Epithelial cell of proximal tubule (primary cell): Measurements from ENCODE around the gene PRKCI. TPM values are rescaled to one million over a fixed set of nuclear protein-coding genes. Genes with fewer than 3 reads are reported as not detected.
"Not testable (repeated sequence)": the region's sequence is repeated elsewhere in the genome, so short reads cannot be mapped to it uniquely, and the experiment has no call there.

ENCODE experiments used
- DNase-seq: peaks from one replicate; pipeline ENCODE4 v3.0.0-alpha.2; 2011; ENCODE audit warnings: low read depth
- H3K4me3 ChIP-seq: 2 replicates; pipeline ENCODE4 v1.5.1; 2011; ENCODE audit warnings: low read depth, mild to moderate bottlenecking, low read length
- total RNA-seq: library from RNA; depleted of rRNA; stranded (reverse); fragments of >200 nt; gene quantifications from 2 replicates; pipeline ENCODE4 v1.2.3, GENCODE V29; 2015
- TF ChIP-seq, protein P1 (sequence below): conservative IDR thresholded peaks from 2 replicates; pipeline ENCODE4 v1.5.1; 2012; ENCODE audit warnings: low read depth, mild to moderate bottlenecking, low read length

The PRKCI gene
- total RNA-seq, 1 donor from 2014 or later, result 48.6 TPM

DNA sequence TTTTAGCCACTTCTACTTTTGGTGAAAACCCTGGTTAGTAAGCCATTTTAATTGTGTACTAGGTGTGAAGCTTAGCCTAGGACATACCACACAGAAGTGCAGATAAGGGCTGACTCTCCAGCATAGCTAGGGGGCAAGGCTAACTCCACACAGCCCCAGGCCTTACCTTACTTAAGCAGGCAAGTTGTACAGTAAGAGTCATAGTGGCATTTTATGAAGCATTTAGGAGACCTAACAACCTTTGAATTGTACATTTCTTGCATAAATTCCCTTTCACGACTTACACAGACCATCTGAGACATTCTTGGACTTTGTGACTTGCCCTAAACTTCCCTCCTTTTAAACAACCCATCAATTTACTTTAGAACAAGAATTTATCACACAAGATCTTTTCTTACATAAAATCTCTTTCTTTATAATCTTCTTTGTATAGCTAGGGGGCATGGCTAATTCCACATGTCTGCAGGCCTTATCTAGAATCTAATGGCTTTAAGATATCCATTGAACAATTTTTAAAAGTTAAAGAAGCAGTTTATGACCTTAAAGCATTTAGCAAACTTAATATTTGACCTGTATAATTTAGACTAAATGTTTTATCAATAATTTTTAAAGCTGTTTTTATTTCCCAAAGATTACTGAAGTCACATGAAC lies 116.6 kb downstream of the PRKCI start:
- no peak for DNase-seq
- TF ChIP-seq, protein P1, sequence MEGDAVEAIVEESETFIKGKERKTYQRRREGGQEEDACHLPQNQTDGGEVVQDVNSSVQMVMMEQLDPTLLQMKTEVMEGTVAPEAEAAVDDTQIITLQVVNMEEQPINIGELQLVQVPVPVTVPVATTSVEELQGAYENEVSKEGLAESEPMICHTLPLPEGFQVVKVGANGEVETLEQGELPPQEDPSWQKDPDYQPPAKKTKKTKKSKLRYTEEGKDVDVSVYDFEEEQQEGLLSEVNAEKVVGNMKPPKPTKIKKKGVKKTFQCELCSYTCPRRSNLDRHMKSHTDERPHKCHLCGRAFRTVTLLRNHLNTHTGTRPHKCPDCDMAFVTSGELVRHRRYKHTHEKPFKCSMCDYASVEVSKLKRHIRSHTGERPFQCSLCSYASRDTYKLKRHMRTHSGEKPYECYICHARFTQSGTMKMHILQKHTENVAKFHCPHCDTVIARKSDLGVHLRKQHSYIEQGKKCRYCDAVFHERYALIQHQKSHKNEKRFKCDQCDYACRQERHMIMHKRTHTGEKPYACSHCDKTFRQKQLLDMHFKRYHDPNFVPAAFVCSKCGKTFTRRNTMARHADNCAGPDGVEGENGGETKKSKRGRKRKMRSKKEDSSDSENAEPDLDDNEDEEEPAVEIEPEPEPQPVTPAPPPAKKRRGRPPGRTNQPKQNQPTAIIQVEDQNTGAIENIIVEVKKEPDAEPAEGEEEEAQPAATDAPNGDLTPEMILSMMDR, result no peak
- no peak overlapping the region for H3K4me3 ChIP-seq

DNA sequence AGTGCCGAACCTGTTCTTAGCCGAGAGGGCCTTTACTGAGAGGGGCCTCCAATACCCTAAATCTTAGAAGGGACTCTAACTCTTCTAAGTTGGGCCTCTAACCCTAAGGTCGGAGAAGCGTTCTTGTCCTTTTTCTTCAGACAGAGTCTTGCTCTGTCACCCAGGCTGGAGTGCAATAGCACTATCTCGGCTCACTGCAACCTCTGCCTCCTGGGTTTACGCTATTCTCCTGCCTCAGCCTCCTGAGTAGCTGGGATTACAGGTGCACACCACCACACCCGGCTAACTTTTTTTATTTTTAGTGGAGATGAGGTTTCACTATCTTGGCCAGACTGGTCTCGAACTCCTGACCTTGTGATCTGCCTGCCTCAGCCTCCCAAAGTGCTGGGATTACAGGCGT lies 120.0 kb downstream of the PRKCI start:
- not testable (repeated sequence) for H3K4me3 ChIP-seq, DNase-seq

DNA sequence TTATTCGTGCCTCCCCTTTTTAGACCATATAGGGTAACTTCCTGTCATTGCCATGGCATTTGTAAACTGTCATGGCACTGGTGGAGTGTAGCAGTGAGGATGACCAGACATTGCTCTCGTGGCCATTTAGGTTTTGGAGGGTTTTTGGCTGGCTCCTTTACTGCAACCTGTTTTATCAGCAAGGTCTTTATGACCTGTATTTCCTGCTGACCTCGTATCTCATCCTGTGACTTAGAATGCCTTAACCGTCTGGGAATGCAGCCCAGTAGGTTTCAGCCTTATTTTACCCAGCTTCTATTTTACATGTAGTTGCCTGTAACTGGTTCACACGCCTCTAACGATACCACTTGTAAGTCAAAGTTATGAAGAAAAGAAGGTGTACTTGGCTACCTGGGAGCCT lies 121.6 kb downstream of the PRKCI start:
- not testable (repeated sequence) for H3K4me3 ChIP-seq, DNase-seq

DNA sequence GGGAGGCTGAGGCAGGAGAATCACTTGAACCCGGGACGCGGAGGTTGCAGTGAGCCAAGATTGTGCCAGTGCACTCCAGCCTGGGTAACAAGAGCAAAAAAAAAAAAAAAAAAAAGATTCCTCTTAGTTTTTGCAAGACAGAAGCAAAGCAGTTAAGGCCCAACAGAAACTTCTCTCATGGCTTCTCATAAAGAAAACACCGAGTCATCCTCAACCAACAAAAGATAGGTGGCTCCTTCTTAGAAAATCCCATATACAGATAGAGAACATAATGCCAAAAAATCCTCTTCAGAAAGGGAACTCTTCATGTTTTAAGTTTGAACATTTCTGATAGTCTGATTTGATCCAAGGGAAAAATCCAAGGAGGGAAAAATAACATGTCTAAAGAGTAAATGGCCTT lies 122.7 kb downstream of the PRKCI start:
- no peak for DNase-seq
- no peak overlapping the region for H3K4me3 ChIP-seq
- TF ChIP-seq, protein P1, result no peak

DNA sequence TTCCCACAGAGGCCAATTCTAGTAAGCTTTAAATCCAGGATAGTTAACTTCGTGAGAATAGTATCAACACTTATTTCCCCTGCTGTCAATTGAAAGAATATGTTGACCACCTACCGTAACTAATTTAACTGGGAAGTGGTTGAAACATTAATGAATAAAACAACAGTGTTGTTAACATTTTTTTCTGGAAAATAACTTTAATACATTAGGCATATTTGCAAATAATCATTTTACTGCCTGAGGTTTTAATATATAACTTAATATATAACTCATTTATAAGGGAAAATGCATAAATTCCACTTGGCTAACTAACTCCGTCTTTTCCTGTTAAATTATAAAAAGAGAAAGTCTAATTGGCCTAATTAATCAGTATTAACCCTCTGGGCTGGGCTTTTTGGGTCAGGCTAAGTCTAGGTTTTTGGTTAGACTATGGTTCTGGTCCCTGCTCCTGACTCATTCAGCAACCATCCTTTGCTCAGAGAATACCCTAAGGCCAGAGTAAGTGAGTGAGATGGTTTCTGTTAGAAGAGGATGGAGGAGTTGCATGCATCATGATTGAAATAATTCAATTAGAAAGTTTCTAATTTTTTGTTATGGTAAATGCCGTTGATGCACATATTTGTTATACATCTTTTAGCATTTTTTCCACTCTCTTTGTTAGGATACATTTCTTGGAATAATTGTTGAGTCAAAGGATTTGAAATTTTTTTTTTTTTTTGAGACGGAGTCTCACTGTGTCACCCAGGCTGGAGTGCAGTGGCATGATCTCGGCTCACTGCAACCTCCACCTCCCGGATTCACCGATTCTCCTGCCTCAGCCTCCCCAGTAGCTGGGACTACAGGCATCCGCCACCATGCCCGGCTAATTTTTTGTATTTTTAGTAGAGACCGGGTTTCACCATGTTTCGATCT lies 124.5 kb downstream of the PRKCI start:
- TF ChIP-seq, protein P1, result no peak
- peak; percentile 63 for DNase-seq
- no peak overlapping the region for H3K4me3 ChIP-seq

DNA sequence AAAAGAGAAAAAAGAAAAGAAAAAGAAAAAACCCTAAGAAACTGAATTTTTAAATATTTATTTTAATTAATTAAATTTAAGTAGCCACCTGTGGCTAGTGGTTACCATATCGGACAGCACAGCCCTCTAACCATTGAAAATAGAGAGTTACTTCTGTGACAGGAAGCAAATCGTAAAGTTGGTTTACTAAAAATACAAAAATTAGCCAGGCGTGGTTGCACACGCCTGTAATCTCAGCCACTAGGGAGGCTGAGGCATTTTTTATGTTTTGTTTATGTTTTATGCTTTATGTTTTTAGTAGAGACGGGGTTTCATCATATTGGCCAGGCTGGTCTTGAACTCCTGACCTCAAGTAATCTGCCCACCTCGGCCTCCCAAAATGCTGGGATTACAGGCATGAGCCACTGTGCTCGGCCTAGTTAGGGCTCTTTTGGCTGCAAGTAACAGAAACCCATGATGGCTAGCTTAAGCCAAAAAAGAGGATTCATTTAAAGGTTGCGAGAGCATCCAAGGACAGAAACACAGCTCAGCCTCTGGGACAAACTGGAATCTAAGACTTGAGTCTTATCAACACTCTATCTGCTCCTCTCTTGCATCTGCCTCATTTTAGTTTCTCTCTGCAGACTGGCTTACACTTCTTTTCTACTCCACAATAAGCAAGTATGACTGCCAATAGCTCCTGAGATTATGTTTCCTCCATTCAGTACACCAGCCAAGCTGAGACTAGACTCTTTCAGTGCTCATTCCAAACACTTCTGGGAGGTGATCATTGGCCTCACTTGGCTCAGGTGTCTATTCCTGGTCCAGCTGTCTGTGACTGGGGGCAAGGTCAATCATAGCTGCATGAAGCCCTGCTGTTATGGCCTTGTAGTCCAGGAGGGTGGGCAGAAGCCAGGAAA lies 128.5 kb downstream of the PRKCI start:
- TF ChIP-seq, protein P1, result no peak
- no peak for DNase-seq
- H3K4me3 ChIP-seq, result no peak overlapping the region

DNA sequence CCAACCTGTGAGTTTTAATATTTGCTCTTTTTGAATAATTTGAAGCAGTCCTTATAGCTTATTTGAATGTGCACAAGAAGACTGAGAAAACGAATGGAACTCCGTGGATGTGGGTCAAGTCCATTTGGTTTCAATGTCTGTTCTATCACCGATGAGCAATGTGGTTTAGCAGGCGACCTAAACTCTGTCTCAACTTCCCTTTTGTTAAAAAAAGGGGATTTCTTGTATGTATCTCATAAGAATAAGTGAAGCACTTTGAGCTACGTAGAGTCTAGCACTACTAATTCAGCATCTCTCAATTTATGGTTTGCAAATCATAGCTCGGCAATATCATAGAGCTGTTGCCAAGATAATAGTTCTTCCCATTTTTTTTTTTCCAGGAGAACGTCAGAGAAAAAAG lies 130.7 kb downstream of the PRKCI start:
- H3K4me3 ChIP-seq, result no peak overlapping the region
- DNase-seq, result no peak
- TF ChIP-seq, protein P1, result no peak
